IPS-NIHi11 (cell line): Measurements from ENCODE around the gene TMEM178B.
"Not testable (repeated sequence)": the region's sequence is repeated elsewhere in the genome, so short reads cannot be mapped to it uniquely, and the experiment has no call there.

Experiments used
- DNase-seq: peaks from one replicate; pipeline ENCODE4 v3.0.0; 2012; ENCODE audit warnings: mixed read lengths, low spot score

TMEM178B gene

DNA sequence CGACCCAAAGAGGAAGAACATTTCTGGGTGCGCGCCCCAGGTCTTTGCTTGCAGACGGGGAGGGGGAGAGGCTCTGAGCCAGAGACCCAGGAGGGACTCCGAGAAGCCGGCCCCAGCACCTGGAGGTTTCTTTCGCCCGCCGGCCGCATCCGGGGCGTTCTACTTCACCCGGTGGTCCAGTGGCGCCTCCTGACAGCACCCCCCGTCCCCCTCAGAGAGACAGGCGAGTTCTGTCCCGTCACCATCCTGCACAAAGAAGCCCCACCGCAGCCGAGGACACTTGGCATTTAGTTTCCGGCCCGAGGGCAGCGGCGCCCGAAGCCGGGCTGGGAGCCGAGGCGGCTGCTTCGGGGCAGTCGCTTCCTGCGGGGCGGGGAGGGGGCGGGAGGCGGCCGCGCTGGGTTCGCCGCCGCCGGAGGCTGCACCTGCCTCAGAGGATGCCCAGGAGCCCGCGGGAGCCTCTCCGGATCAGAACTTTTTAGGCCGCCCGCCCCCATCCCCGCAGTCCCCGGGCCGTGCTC, at the start of gene TMEM178B:
TSS of gene TMEM178B (plus strand) at position 424 of the 521 bp plus-strand sequence.
- DNase-seq = peak; percentile 49

DNA sequence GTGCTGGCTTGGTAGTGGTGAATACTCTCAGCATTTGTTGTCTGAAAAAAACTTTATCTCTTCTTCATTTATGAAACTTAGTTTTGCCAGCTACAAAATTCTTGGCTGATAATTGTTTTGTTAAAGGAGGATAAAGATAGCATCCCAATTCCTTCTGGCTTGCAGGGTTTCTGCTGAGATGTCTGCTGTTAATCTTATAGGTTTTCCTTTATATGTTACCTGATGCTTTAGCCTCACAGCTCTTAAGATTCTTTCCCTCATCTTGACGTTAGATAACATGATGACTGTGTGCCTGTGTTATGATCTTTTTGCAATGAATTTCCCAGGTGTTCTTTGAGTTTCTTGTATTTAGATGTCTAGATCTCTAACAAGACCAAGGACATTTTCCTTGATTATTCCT, 49.2 kb upstream of the TMEM178B start:
- no peak for DNase-seq

GRCh38 chr7:141027043-141027442, 46.8 kb upstream of the TMEM178B start:
- DNase-seq = no peak

DNA sequence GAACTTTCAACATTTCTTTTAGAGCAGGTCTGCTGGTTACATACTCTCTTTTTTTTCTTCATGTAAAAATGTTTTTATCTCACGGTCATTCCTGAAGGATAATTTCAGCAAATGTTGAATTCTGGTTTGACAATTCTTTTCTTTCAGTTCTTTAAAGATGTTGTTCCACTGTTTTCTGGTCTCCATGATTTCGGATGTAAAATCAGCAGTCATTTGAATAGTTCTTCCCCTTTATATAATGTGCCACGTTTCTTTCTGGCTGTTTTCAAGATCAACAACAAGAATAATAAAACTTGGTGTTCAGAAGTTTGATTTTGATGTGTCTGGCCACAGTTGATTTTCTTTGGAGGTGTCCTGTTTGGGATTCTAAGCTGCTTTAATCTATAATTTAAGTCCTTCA, 45.1 kb upstream of the TMEM178B start:
- DNase-seq = no peak

- DNase-seq = not testable (repeated sequence)
Measured at GRCh38 chr7:141032539-141033323, 41.1 kb upstream of the TMEM178B start.

GRCh38 chr7:141038100-141038499, 35.8 kb upstream of the TMEM178B start:
- not testable (repeated sequence) for DNase-seq

DNA sequence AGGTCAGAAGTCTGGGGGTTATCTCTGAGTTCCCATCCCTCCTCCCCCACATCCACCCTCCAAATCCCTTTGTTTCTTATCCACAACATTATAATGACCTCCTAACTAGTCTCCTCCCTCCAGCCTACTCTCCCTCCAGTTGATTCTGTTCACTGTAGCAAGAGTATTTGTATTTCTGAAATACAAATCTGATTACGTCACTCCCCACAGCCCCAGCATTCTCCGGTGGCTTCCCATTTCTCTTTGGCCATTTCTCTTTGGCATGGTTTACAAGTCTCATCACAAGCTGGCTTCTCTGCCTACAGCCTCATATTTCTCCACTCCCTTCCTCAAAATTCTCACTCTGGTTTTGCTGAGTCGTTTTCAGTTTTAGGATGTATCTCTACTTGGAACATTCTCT, 34.5 kb upstream of the TMEM178B start:
- DNase-seq = no peak

GRCh38 chr7:141042222-141043193, 31.4 kb upstream of the TMEM178B start:
- no peak for DNase-seq

DNA sequence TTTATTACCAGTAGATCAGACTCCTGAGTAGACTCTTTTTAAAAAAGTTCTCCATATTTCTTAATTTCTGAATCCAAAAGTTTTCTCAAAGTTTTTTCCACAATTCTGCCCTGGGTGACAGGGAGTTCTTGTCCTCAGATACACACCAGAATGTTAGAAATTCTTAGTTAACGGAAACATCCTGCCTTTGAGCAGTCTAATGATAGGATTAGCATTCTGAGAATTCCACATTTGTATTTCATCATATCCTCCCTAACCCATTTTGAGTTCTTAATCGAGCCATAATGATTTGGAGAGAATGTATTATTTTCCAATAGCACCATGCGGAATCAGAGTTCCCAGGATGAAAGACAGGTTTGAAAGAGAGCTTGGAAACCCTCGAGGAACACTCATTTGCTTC, 30.2 kb upstream of the TMEM178B start:
- DNase-seq = no peak

DNA sequence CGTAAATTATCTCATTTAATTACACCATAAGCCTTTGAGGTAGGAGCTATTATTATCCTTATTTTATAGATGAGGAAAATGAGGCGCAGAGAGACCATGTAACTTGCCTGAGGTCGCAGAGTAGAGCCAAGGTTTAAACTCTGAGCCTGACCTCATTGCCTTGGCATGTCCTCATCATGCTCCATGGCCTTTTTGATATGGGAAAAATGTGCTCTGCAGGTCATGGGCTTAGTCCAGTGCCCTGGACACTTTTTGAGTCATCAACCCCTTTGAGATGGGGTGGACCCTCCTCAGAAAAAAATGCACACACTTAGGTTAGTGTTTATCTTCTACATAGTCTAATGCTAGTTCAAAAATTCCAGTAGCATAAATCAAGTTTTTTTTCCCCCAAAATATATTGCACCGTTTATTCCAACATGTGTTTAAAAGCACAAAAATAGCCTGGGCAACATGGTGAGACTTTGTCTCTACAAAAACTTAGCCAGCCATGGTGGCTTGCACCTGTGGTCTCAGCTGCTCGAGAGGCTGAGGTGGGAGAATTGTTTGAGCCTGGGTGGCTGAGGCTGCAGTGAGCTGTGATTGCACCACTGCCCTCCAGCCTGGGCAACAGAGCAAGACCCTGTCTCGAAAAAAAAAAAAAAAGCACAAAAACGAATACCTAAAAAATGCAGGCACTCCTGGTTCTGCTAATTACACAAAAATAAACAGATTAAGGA, 28.6 kb upstream of the TMEM178B start:
- DNase-seq = no peak

GRCh38 chr7:141045842-141046620, 27.8 kb upstream of the TMEM178B start:
- DNase-seq = no peak

- no peak for DNase-seq
Measured at GRCh38 chr7:141053626-141054025, 20.2 kb upstream of the TMEM178B start.

GRCh38 chr7:141055146-141055545, 18.7 kb upstream of the TMEM178B start:
- no peak for DNase-seq

GRCh38 chr7:141057788-141058187, 16.1 kb upstream of the TMEM178B start:
- DNase-seq = no peak

DNA sequence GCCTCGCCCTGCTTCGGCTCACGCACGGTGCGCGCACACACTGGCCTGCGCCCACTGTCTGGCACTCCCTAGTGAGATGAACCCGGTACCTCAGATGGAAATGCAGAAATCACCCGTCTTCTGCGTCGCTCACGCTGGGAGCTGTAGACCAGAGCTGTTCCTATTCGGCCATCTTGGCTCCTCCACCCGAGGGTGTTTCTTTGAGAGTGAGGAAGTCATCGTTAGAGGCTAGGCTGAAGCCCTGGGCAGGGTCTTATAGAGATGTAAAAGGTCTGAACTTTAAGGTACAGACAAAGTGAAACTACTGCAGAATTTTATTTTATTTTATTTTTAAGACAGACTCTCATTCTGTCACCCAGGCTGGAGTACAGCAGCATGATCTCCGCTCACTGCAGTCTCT, 6.0 kb upstream of the TMEM178B start:
- DNase-seq = not testable (repeated sequence)

- peak; percentile 54 for DNase-seq
Measured at GRCh38 chr7:141071260-141071854, 2.5 kb upstream of the TMEM178B start.

- no peak for DNase-seq
Measured at GRCh38 chr7:141071855-141072547, 1.9 kb upstream of the TMEM178B start.

- peak; percentile 34 for DNase-seq
Measured at GRCh38 chr7:141072548-141073172, 1.2 kb upstream of the TMEM178B start.

DNA sequence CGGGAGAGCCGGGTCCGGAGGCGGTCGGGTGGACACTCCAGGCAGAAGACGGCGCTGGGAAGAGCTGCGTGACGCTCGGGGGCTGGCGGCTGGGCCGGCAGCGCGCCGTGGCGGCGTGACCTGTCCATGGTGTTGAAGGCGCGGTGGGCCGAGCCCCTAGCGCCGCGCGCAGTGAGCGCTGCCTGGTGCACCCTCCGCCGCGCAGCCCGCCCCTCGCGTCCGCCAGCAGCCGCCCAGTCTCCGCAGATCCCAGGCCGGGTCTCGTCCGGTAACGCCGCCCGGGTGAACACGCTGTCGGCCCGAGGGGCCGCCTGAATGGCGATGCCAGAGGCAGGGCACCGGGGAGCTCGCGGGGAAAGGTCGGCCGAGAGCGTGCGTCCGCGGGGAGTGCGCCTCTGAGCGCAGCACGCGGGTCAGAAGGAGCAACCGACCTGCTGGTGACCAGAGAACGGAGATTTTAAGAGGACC, 657 bp upstream of the TMEM178B start:
- peak; percentile 75 for DNase-seq
